ENCODE measurements around the gene DCDC2C. TPM values are rescaled to one million over a fixed set of nuclear protein-coding genes. Genes with fewer than 3 reads are reported as not detected.

DCDC2C gene
- total RNA-seq, 1 donor from 2014 or later = not detected

- no peak overlapping the region for H3K4me3 Mint-ChIP-seq
- no peaks in the 10 kb centered on the region for H3K79me2 ChIP-seq (ENCODE audit: low read depth)
- no peaks in the 10 kb centered on the region for H3K9me3 ChIP-seq (ENCODE audit: low read depth)
- H3K9ac ChIP-seq = no peak overlapping the region
- H3F3A ChIP-seq (ENCODE audit: low read depth) = no peaks in the 10 kb centered on the region
- H3K4me2 ChIP-seq = no peak overlapping the region
- no peaks in the 10 kb centered on the region for H4K20me1 ChIP-seq (ENCODE audit: low read depth)
- DNase-seq (ENCODE audit: low spot score) = no peak
- TF ChIP-seq EZH2phosphoT487 (IDR thresholded peaks at IDR 0.05) = no peak
- no peak for TF ChIP-seq EZH2 (IDR thresholded peaks at IDR 0.05)
- TF ChIP-seq CTCF (IDR thresholded peaks at IDR 0.05) = no peak
- no peaks in the 10 kb centered on the region for H3K27me3 Mint-ChIP-seq (ENCODE audit: insufficient read depth, low read depth)
- H3K9me3 Mint-ChIP-seq = peaks cover 4% of the 10 kb centered on the region
- peaks cover 3% of the 10 kb centered on the region for H3K4me1 Mint-ChIP-seq
- no peaks in the 10 kb centered on the region for H3K36me3 Mint-ChIP-seq
- H3K27ac Mint-ChIP-seq = no peak overlapping the region
- H3K27me3 ChIP-seq = no peaks in the 10 kb centered on the region
- H3K4me3 ChIP-seq = no peak overlapping the region
- no peak overlapping the region for H2AFZ ChIP-seq (replicated peaks)
- no peaks in the 10 kb centered on the region for H3K36me3 ChIP-seq
- H3K27ac ChIP-seq = no peak overlapping the region
- H3K4me1 ChIP-seq = no peaks in the 10 kb centered on the region
Measured at GRCh38 chr2:3823748-3824147, 120.4 kb downstream of the DCDC2C start.

- Histone ChIP-seq H2AFZ (replicated peaks) (no peak overlapping the region), H3K27me3 (no peaks in the 10 kb centered on the region), H3F3A (ENCODE audit: low read depth) (no peaks in the 10 kb centered on the region), H3K4me2 (no peak overlapping the region), H3K9ac (no peak overlapping the region), H3K4me1 (peaks cover 3% of the 10 kb centered on the region), H3K27ac (no peak overlapping the region), H3K79me2 (ENCODE audit: low read depth) (no peaks in the 10 kb centered on the region), H3K36me3 (no peaks in the 10 kb centered on the region), H4K20me1 (ENCODE audit: low read depth) (no peaks in the 10 kb centered on the region), H3K9me3 (ENCODE audit: low read depth) (no peaks in the 10 kb centered on the region), H3K4me3 (no peak overlapping the region)
- H3K4me3 Mint-ChIP-seq = no peak overlapping the region
- no peaks in the 10 kb centered on the region for H3K36me3 Mint-ChIP-seq
- TF ChIP-seq EZH2 (IDR thresholded peaks at IDR 0.05) (no peak), CTCF (IDR thresholded peaks at IDR 0.05) (peak; percentile 74), EZH2phosphoT487 (IDR thresholded peaks at IDR 0.05) (no peak)
- H3K4me1 Mint-ChIP-seq = peaks cover 13% of the 10 kb centered on the region
- H3K27ac Mint-ChIP-seq = no peak overlapping the region
- H3K9me3 Mint-ChIP-seq = peaks cover 2% of the 10 kb centered on the region
- DNase-seq (ENCODE audit: low spot score) = peak; percentile 44
- H3K27me3 Mint-ChIP-seq (ENCODE audit: insufficient read depth, low read depth) = no peaks in the 10 kb centered on the region
Measured at GRCh38 chr2:3827673-3828575, 124.5 kb downstream of the DCDC2C start.

GRCh38 chr2:3830796-3831195, 127.4 kb downstream of the DCDC2C start:
- Mint-ChIP-seq H3K4me3 (no peak overlapping the region), H3K27me3 (ENCODE audit: insufficient read depth, low read depth) (no peaks in the 10 kb centered on the region), H3K4me1 (peaks cover 13% of the 10 kb centered on the region), H3K9me3 (no peaks in the 10 kb centered on the region), H3K27ac (no peak overlapping the region), H3K36me3 (no peaks in the 10 kb centered on the region)
- Histone ChIP-seq H3K4me1 (peaks cover 3% of the 10 kb centered on the region), H3K27me3 (no peaks in the 10 kb centered on the region), H3F3A (ENCODE audit: low read depth) (no peaks in the 10 kb centered on the region), H3K9ac (no peak overlapping the region), H3K4me2 (no peak overlapping the region), H2AFZ (replicated peaks) (no peak overlapping the region), H3K36me3 (no peaks in the 10 kb centered on the region), H4K20me1 (ENCODE audit: low read depth) (no peaks in the 10 kb centered on the region), H3K27ac (no peak overlapping the region), H3K79me2 (ENCODE audit: low read depth) (no peaks in the 10 kb centered on the region), H3K9me3 (ENCODE audit: low read depth) (no peaks in the 10 kb centered on the region), H3K4me3 (no peak overlapping the region)
- DNase-seq (ENCODE audit: low spot score) = no peak
- TF ChIP-seq EZH2phosphoT487 (IDR thresholded peaks at IDR 0.05) = no peak
- no peak for TF ChIP-seq CTCF (IDR thresholded peaks at IDR 0.05)
- TF ChIP-seq EZH2 (IDR thresholded peaks at IDR 0.05) = no peak

Measured in neural progenitor cell (in vitro differentiated cells).